Measurements from ENCODE around the gene ELK4.
A peak's percentile ranks its signal among the peaks of the same experiment; 100 is the strongest.
"Not testable (repeated sequence)": the region's sequence is repeated elsewhere in the genome, so short reads cannot be mapped to it uniquely, and the experiment has no call there.

ELK4 gene

GRCh38 chr1:205663286-205663936, 31.6 kb upstream of the ELK4 start:
- no peak for DNase-seq

DNA sequence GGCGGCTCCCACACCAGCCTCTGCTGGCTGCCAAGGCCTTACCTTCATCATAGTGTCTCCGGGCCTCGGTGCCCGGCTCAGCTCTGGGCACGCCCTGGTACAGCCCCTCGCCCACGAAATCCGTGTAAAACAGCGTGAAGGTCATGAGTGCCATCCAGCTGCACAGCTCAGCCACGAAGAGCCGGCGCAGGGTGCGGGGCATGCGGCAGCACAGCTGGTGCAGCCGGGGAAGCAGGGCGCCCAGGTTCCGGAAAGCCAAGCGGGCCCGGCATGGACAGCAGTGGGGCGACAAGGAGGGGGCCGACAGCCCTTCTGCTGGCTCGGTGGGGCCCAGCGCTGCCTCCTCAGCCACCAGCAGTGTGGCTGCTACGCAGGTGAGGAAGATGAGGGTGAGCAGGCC, 31.0 kb upstream of the ELK4 start:
- DNase-seq, result no peak

GRCh38 chr1:205662135-205662738, 30.4 kb upstream of the ELK4 start:
- no peak for DNase-seq

GRCh38 chr1:205661429-205662134, 29.8 kb upstream of the ELK4 start:
- DNase-seq, result no peak

DNA sequence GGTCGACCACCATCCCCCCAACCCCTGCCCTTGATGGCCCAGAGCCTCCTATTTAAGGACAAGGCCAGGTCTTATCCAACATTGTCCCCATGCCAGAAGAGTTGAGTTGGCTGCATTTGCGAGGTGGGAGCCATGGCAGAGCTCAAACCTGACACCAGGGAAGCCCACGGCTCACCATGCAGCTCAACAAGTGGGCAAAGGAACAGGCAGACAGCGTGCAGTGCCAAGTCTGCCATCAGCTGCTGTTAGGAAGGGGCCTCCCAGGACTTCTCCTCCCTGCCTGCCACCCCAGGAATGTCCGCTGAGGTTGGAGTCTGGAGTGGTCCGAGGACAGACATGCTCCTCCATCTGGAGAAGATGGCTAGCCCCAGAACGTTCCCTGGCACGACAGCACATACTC, 28.6 kb upstream of the ELK4 start:
- DNase-seq, result no peak

- DNase-seq, result peak; percentile 76 to 79
These were observed 27.3 kb upstream of the ELK4 start for GRCh38 chr1:205658943-205659581.

DNA sequence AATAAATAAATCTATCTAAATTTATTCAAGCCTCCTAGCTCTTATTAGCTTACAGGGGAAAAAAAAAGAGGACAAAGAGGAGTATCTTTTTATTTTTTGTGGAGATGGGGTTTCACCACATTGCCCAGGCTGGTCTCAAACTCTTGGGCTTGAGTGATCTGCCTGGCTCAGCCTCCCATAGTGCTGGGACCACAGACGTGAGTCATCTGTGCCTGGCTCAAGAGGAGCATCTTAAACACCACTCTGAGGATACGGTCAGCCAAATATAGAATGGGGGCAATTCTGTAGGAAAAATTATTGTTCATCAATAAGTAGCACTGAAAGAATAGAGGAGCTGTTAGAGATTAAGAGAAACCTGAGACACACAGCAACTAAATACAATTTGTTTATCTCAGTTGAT, 24.4 kb upstream of the ELK4 start:
- no peak for DNase-seq

GRCh38 chr1:205652984-205653383, 21.2 kb upstream of the ELK4 start:
- no peak for DNase-seq

- DNase-seq, result no peak
These were observed 18.4 kb upstream of the ELK4 start for GRCh38 chr1:205650241-205650640.

- no peak for DNase-seq
These were observed 13.7 kb upstream of the ELK4 start for GRCh38 chr1:205645519-205645918.

DNA sequence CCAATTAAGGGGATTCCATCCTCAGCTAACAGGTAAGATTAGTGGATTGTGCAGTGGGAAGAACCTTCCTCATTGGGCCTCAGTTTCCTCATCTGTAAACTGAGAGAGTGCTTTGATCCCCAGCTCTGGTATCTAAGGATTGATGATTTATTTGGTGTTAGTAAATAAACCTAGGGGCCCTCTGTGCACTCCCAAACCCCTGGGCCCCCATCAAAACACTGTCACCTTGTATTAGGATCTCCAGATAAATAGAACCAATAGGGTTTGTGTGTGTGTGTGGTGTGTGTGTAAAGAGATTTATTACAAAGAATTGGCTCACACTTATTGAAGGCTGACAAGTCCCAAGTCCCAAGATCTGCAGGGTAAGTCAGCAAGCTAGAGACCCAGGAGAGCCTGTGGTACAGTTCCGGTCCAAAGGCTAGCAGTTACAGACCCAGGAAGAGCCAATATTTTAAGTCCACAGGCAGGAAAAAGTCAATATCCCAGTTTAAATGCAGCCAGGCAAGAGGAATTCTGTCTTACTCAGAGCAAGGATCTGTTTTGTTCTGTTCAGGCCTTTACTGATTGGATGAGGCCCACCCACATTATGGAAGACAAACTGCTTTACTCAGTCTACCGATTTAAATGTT, 11.0 kb upstream of the ELK4 start:
- DNase-seq, result no peak

DNA sequence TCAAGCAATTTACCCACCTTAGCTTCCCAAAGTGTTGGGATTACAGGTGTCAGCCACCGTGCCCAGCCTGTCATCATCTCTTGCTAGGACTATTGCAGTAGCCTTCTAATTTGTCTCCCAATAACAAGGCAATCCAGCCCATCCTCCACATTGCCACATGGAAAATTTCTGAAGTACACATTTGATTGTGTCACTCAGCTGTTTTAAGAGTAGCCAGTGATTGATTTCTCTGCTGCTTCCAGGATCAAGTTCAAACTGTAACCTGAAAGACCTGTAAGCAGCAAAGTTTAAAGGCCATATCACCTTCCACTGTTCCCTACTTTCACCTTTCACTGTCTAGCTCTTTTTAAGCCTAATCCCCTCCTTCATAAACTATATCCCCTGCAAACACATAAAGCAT, 7.8 kb upstream of the ELK4 start:
- no peak for DNase-seq

DNA sequence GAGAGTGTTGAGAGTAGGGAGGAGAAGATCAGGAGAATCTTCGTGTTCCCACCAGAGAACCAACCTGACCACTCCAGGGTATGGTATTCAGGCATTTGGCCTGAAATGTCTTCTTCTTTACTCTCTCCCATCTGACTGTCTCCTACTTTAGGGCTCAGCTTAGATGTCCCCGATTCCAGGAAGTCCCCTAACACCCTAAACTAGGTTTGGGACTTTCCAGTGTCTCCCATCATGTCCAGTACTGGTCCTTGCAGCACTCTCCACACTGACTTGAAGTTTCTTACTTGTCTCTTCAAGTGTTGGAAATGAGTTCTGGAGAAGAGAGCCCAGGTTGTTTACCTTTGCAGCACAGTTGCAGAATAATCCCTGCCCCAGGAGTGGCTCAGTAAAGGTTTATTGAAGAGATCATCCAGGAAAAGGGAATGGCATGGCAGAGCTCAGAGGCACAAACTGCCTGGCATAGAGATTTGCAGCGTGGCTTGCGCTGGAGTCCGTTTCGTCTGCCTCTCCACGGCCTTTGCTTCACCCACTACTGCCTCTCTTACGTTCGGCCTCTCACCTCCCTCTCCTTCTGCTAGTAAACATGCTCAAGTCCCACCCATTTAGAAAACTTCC, 6.2 kb upstream of the ELK4 start:
- DNase-seq, result no peak

GRCh38 chr1:205636732-205637131, 4.9 kb upstream of the ELK4 start:
- no peak for DNase-seq

DNA sequence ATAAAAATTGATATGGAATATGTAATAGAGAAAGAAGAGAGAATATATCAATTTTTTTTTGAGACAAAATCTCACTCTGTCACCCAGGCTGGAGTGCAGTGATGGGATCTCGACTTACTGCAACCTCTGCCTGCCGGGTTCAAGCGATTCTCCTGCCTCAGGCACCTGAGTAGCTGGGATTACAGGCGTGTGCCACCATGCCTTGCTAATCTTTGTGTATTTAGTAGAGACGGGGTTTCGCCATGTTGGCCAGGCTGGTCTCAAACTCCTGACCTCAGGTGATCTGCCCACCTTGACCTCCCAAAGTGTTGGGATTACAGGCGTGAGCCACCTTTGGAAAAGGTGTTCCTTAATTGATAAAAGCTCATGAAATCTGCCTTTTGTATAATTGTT, 4.3 kb upstream of the ELK4 start:
- DNase-seq, result not testable (repeated sequence)

DNA sequence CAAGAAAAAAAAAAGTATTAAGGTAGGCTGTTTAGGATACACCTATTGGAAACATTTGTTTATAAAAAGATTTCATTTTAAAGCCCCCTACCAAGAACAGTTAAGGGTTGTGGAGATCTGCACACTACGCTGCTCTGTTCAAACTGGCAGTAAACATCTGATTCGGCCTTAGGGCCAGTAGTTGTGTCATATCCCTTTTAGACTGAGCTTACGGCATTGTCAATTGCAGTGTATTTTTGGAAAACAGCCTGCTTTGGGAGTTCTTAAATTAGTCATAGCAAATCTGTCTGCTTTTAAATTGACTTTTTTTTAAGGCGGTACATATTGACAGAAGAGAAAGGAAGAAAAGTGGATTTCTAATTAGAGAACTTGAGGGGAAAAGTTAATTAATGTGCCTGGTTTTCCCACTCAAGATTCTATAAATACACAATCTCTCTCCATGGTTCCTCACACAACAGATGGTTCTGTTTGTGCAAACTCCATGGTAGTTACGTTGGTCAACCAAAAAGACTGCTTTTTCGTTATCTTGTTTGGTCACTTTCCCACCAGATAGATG, 1.7 kb upstream of the ELK4 start:
- no peak for DNase-seq

DNA sequence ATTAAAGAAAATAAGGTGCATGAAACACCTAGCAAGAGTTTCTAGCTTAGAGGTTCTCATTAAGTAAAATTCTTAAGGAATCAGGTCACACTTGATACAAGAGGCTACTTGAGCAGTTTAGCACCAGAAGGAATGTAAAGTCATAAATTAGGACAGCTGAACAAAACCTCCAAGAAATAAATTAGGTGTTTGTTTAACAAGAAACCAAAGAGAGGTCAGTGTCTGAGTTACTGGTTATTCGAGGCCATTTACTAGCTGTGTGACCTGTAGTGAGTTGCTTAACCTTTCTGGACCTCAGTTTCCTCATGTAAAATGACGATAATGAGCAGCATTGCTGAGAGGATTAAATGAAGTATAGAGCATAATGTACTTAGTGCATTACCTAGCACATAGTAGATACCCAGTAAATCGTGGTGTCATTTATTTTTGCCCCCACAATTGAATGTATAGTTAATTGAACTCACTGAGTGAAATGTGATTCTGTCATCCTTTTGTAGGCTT, 908 bp upstream of the ELK4 start:
- DNase-seq, result no peak

DNA sequence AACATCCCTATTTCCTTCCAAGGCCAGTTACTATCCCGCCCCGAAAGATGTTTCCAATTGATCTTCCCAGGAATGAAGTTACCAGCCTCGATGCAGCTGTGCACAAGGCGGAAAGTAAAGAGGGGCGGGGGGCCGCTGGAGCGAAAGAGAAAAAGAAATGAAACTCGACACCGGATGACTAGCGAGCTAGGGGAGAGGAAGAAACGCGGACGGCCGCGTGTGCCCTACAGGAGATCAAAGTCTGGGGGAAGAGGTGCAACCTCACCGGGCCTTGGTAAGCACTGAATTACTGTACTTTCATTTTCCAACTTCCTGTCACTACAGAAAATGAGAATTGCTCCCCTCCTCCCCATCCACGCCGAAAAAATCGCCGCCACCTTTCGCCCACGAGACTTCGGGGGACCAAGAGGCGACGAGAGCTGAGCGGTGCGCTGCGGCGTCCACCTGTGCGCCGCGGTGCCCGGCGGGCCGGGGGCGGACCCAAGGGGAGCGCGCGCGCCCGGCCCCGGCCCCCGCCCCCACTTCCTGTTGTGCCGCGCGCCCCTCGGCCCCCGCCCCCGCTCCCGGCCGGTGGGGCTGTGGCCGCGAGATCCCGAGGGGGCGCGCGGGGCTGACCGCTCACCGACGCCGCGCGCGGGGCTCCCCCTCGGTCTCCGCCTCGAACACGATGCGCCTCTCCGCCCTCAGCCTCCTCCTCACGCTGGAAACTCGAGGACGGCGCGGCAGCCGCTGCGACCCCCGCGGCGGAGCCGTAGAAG, 622 bp downstream of the ELK4 start:
- peak; percentile 89 to 90 for DNase-seq

GRCh38 chr1:205630651-205631009, 1.2 kb downstream of the ELK4 start:
- DNase-seq, result no peak

DNA sequence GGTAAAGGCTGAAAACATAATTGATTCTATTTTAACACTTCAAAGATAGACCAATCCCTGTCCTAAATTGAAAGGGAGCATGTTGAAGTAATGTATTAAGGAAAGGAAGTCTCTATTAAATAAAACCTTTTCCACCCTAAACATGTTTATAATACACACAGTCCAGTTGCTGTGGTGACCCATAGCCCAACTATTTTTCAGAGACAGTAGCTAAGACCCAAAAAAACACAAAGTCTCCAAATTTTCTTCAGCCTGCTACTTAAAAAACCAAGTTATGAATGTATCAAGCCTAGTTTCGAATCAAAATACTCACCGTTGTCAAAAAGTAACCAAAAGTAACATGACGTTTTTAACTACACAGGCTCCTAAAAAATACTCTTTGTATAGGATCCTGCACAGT, 1.6 kb downstream of the ELK4 start:
- peak in 1 of 2 donors; percentile 51 for DNase-seq

GRCh38 chr1:205629751-205630150, 2.1 kb downstream of the ELK4 start:
- peak; percentile 13 to 35 for DNase-seq

DNA sequence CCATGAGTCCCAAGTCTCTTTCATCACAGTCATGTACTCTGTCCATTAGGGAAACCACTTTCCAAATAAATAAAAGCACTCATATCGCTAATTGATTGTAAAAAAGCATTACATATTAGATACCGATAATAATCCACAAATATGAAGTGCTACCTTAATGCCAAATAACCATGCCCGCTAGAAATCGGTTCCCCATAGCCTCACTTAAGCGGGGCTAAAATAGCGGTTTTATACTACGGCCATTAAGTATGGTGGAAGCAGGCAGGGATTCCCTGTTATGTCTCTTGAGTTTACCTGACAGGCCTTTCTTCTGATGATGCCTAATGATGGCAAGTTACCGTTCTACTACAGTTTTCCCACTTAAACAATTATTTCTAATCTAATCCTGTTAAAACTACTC, 3.9 kb downstream of the ELK4 start:
- DNase-seq, result no peak
